Activated effector memory CD4-positive, alpha-beta T cell treated with Interleukin-2 at 50 U/mL for 16 hours (primary cell): Measurements from ENCODE around the gene MON2.

Experiments used
- DNase-seq: peaks from one replicate; pipeline ENCODE4 v3.0.0-alpha.2; 2020

The MON2 gene

DNA sequence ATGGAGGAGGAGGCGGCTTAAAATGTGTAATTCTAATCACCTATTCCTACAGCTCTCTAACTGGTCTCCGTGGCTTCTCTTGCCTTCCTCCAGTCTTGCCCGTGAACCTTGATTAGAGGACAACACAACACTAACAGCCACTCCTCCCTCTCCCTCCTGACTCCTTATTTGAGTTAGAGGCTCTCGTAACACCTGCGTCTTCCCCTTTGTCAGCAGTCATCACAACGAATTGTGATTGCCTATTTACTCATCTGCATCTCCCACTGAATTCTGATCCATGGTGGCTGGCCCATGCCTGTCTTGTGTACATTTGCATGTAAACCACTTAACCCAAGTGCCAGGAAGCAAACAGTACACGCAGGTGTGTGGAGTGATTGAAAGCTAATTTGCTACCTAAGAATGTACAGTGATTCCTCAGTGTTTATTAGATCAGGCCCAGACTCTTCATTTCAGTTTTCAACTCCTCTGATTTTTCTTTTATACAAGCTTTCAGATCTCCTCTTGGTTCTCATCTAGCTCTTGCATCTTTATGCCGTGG, 154.5 kb downstream of the MON2 start:
- DNase-seq: no peak

DNA sequence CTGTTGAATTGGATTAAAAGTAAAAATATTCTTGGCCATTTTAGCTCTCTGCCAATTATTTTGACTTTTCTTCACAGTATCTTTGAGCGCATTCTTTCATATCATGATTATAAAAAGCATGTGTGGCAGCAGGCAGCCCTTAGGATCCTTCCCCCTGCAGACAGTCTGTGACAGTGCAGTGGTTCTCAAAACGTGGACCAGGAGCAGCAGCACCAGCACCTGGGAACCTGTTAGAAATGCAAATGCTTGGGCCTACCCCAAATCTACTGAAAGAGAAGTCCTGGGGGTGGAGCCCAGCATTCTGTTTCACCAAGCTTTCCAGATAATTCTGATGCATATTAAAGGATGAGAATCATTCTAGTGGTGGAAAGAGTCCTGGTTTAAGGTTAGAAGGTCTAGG, 155.6 kb downstream of the MON2 start:
- no peak for DNase-seq

DNA sequence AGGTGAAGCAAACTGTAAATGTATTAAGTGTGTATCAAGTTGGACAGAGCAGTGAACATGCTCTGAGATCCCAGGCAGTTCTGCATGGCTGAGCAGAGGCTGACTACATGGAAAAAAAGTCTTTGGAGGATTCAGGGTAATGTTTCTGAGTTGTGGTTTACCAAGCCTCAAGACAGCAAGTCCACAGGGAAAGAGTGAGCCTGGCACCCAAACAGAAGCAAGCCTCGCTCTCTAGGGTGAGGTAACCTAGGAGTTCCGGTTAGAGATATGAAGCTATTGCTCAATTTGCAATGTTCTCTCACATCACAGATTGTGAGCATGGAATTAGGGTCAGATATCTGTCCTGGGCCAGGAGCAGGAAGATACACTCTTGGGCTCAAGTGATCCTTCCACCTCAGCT, 158.6 kb downstream of the MON2 start:
- no peak for DNase-seq

DNA sequence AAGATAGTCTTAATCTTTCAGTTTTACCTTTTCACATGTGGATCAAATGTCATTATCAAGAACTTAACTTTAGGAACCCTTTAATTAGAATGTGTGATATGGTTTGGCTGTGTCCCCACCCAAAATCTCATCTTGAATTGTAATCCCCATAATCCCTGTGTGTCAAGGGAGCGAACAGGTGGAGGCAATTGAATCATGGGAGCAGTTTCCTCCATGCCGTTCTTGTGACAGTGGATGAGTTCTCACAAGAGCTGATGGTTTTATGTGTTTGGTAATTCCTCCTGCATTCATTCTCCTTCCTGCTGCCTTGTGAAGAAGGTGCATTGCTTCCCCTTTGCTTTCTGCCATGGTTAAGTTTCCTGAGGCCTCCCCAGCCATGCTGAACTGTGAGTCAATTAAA, 160.6 kb downstream of the MON2 start:
- DNase-seq: no peak

DNA sequence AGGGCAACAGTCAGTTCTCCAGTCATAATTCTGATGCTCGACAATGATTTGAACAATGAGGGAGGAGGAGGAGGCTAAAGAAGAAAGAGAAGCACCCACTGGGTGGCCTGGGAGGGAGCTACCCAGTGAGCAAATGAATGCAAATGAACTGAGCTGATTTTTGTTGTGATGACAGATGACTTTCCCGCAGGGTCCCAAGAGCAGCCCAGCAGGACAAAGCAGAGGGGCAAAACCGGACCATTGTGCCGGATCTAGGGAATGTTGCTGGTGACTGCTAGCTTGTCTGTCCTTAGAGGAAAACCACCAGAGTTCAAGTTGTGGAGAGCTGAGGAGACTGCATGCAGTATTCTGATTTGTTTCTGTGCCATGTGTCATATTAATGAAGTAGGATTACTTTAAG, 162.8 kb downstream of the MON2 start:
- DNase-seq: no peak

DNA sequence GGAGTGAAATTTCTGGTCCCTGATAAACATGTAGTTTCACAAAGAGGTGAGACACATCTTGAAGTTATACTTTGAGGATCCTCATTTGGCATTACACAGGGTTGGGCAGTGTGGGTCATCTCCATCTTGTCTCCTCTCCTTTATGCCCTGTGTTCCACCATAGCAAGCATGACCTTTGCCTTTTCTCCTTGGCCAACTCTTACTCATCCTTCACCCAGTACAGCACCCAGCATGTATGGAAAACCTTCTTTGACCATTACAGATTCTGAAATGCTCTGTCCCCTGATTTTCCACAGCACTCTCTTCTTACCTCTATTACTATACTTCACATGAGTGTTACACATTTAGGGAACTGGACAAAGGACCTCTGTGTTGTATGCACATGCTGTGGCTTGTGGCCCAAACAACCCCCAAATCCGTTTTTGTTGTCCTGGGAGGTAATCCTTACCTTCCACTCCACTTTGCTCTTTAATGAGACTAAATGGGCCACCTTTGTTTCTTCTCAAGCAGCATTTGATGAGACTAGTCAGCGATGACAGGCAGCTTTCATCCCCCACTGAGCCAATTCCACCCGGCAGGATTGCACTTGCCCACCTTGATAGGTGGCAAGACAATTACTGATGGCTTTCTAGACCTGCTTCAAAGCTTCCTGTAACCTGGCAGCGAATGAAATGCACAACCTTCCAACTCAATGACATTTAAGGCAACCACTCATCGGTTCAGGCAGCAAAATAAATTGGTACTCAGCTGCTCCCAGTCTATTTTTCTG, 163.5 kb downstream of the MON2 start:
- DNase-seq: no peak

DNA sequence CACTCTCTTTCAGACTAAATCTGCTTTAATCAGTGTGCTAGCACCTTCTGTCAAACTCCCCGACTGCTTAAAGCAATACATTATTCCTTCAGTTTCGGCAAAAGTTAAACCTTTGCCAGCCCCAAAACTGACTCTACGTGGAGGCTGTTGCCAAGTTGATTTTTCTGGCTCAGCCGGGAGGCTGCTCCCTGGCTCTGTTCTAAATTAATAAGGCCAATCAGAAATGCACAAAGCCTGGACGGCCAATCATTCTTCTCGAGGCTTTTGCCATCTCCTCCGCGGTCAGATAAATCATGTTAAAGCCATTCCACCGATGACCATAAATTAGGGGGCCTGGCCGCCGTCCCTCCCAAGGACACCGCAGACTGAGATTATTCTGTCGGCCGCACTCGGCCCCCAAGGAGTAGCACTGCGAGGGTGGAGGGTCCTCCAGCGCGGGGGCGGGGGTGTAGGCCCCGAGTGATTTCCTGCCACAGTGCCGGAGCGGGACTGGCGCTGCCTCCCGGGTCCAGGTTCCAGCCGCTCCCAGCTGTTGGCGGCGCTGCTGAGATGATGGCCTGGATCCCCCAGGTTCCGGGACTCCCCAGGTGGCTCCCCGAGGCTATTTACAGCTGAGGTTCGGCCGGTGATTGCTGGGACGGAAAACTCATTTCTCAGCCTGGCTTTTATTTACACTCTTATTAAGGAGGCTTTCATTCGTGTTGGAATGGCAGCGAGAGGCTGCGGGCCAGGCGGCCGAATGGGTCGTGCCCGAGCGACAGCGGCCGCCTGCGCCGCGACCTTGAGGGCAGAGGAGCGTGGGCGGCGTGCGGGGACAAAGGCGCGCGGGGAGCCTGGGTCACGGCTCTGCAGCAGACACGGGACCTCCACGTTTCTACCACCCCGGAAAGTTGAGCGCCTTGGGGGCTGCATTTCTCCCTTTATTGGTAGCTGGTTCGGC, 165.1 kb downstream of the MON2 start:
- no peak for DNase-seq

DNA sequence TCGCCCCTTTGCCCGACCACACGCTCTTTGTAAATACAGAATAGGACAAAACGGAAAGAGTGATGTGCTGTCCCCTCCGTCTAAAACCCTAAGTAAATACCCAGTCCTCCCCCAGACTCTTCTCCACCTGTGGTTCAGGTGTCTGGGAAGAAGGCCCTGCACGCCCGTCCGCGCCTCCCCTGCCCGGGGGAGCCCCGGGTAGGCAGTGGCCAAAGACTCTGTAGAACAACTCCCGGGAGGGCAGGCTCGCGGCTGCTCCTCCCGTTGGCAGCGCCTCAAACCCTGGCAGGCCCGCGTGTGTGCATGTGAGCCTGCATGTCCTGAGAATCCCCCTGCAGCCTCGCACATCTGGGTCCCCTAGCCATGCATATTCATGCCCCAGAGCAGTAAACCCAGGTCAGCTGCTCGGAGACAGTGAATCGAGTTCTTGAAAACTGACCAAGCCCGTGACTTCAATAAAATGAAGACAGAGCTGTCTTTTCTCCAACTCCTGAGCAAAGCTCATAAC, 165.8 kb downstream of the MON2 start:
- DNase-seq: no peak

DNA sequence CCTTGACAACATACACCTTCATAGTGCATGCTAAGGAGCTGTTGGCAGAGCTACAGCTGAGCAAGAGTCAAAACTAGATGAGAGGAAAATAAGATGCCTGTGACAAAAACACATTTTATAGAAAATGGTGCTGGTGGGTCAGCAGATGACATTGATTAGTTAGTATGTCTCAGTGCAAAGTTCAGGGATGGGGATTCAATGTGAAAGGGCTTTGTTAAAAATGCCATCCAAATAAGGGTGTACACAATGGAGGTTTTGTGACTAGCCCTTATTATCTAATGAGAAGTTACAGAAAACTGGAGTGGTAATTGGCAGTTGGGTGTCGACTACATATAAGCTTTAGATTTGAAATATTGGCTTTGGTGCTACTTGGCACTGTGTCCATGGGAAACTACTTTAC, 169.0 kb downstream of the MON2 start:
- DNase-seq: no peak

DNA sequence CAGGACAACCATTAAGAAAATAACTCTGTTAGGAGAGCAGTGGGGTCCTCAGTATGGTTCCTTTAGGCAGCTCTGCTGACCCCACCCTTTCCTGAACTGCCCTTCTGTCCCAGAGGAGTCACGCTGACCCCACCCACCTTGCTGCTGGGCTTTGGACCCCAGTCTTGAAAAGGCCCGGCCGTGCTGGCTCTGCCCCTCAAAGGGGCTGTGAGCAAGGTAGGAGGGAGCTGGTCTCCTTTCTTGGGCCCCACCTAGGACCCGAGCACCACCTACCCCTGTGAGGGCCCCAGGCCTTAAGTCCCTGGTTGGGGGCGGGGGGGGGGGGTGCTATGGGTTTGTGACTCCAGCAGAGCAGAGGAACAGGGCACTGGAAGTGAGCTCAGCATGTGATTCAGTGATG, 171.1 kb downstream of the MON2 start:
- no peak for DNase-seq

DNA sequence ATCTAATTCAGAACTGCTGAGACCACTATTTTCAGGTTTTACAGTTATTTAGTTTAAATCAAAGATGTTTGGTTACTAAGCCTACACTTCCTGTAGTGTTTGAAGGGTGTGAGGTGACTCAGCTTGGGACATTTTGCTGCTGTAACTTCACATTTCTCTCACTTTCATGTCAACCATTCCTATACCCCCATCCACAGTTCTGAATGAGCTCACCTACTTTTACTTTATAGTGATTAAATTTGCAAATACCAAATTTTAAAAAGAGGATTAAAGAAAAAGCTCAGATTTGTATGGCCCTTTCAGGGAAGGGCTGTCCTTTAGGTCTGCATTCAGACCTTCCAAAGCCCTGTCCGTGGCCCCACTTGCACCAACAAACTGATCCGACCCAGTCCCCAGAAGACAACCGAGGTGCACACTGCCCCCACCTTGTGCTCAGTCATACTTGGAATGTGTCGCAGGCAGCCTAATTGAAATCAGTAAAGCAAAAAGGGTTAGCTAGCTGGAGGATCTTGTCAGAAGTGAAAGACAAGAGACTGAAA, 174.4 kb downstream of the MON2 start:
- DNase-seq: no peak

DNA sequence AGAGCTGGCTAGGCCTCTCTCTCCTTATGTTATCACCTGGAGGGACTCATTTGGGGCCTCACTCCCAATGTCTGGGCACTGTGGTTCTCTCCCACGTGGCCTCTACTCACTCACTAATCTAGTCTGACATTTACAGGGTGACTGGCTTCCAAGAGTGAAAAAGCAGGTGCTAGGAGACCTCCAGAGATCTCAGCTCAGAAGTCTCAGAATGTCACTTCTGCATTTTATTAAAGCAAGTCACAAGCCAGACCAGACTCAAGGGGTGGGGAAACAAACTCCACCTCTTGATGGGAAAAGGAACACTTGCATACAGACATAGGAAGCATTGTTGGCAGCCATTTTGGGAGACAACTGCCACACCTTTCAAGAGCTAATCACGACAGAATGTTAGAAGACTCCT, 175.9 kb downstream of the MON2 start:
- no peak for DNase-seq

DNA sequence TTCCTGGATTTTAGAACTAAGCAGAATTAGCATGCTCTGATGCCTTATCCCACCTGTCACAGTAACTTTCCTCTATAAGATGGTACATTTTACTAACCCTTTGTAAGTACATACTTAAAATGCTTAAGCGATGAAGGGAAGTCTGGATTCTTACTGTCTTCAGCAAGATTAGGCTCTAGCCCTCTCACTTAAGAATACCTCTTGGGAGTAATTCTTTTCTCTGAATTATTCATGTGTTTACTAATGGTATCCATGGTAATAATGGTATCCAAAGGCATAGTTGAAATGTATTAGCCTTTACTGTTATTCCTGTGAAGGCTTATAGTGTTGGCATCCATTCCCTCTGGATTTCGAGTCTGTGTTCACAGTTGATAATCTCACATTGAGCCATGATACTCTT, 176.9 kb downstream of the MON2 start:
- no peak for DNase-seq

DNA sequence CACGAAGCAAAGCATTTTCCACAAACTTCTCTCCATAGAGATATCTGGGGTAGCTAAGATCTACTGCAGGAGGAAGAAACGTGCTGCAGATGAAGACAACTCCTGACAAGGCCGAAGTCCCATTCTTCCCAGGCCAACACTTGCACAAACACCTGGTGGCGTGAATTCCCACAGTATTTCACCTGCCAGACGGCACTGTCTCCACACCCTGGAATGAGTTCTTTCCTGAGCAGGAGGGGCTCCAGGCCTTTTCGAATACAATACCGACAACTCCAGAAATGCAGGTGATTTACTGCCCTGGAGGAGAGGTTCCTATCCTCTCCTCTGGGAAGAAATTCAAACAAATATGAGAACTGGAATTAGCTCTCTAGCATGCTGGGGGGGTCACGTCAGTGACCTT, 179.9 kb downstream of the MON2 start:
- DNase-seq: no peak

DNA sequence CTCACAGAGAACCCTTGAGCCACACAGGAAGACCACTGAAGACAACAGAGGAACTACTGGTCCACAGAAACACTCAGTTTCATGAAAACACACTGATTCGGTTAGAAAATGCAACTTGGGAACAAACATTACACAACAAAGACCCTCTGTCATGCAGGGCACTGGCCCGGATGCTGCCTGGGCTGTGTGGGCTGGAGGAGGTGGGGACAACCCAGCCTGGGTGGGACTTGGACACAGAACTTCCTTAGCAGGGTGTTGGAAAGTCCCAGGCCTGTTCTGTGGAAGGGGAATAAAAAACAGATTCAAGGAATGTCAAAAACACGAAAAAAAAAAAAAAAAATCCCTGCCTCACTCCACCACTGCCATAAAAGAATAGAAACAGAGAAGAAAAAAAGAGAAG, 181.0 kb downstream of the MON2 start:
- no peak for DNase-seq

DNA sequence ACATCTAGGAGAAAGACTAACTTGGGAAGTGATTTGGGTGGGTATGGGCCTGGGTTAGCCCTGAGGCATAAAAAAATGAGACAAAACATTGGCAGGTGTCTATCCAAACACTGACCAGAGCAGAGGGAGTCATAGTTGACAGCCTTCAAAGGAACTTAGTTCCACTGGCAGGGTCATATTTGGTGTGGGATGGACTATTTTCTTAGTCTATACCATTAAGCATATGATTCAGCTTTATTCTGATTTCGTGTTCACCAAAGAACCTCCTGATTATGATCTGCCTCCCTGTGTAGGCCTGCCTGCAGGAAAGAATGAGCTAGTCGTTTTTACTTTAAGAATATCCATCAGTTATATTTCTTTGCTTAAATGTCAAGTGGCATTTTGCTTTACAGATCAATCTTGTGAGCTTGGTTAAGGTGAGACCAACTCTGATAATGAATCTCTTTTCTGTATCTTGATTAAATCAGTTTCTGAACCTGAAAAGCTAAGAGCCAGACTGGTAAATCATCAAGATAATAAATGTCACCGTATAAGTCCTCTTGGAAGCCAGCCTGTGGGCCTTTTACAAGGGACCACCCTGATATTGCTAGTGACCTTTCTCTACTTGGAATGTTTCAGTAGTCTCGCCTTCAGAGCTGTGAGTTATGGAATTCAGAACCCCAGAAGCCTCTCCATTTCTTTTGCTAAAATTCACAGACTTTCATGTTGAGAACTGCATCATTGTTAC, 182.9 kb downstream of the MON2 start:
- no peak for DNase-seq
